ENCODE data around the gene KERA.

DNA sequence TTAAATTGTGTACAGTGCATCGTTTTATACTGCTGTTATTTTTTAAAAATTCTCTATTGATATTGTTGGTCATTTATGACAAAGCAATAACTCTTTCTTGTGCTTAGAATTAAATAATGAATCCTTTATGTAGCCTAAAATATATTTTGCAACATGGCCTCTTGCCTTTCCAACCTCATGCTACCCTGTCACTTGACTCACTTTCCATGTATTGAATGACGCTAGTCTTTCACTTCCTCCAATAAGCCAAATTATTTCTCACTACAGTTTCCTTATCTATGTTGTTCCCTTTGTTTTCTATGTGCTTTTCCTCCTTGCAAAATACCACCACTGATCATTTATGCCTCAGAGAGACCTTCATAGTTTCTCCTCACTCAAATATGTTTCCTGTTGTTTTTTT is 36.7 kb downstream of the KERA start:
- TF ChIP-seq POLR2A (IDR thresholded peaks at IDR 0.05; ENCODE audit: low read length) (no peak), GATA1 (IDR thresholded peaks at IDR 0.05; ENCODE audit: low read depth, low read length) (no peak)

Measured in erythroblast (primary cell).